ENCODE measurements around the gene TMBIM1. TPM values are rescaled to one million over a fixed set of nuclear protein-coding genes. Genes with fewer than 3 reads are reported as not detected.

Gene TMBIM1
- total RNA-seq, 1 experiment from 2014 or later, result 91.0 TPM

- H2AFZ ChIP-seq (ENCODE audit: low read depth, low read length, poor library complexity, severe bottlenecking), result no peak overlapping the region
- H3K4me2 ChIP-seq (ENCODE audit: low read length), result no peak overlapping the region
- TF ChIP-seq ZBTB33 (IDR thresholded peaks at IDR 0.05; ENCODE audit: extremely low read depth, insufficient replicate concordance, low read length), result no peak
- TF ChIP-seq ZFX (IDR thresholded peaks at IDR 0.05), result no peak
- no peak for TF ChIP-seq EGR1 (IDR thresholded peaks at IDR 0.05; ENCODE audit: low read depth)
- TF ChIP-seq EZH2 (IDR thresholded peaks at IDR 0.05), result no peak
- no TSS peak for BruUV-seq (replicated peaks)
- peaks cover 5 to 9% of the 10 kb centered on the region in 2 experiments; a peak in 3 of 4 replicates for H3K36me3 ChIP-seq (ENCODE audit: control insufficient read depth in 1 of 2, insufficient read depth in 2 of 2, low read length in 2 of 2)
- H4K20me1 ChIP-seq (ENCODE audit: insufficient read depth), result no peaks in the 10 kb centered on the region
- no peaks in the 10 kb centered on the region for H3K9me2 ChIP-seq (ENCODE audit: insufficient read depth)
- no peak overlapping the region for H3K4me3 ChIP-seq (replicated peaks in 1 of 2; ENCODE audit: low read depth in 1 of 2, low read length in 2 of 2)
- no peak overlapping the region for H3K27ac ChIP-seq (ENCODE audit: low read depth, low read length)
- RAD21 ChIA-PET (ENCODE audit: low non-redundant PET in 1 of 2, low total read pairs in 2 of 2, uncharacterized antibody in 2 of 2, unreplicated experiment in 2 of 2), result no interaction called here
- no peaks in the 10 kb centered on the region for H3K9me3 ChIP-seq (ENCODE audit: control insufficient read depth in 1 of 2, insufficient read depth in 1 of 2, low read depth in 1 of 2, low read length in 2 of 2)
- H3K9ac ChIP-seq (ENCODE audit: low read length), result no peak overlapping the region
- no peaks in the 10 kb centered on the region for H3K79me2 ChIP-seq (ENCODE audit: insufficient read depth, low read length)
- DNase-seq (ENCODE audit: low read depth, low spot score), result no peak
- H3K4me1 ChIP-seq (ENCODE audit: control insufficient read depth in 1 of 2, insufficient read depth in 2 of 2, low read length in 2 of 2), result peaks cover 0 to 5% of the 10 kb centered on the region in 2 experiments; a peak in 1 of 4 replicates
- POLR2A ChIA-PET, result no interaction called here
- no peaks in the 10 kb centered on the region for H3K27me3 ChIP-seq (ENCODE audit: insufficient read depth, low read length)
- no peak for ATAC-seq
- CTCF ChIA-PET, result no interaction called here
- intact Hi-C loops (cut with micrococcal nuclease), result no loop called here
Measured at GRCh38 chr2:218260166-218260565, 32.1 kb downstream of the TMBIM1 start.

DNA sequence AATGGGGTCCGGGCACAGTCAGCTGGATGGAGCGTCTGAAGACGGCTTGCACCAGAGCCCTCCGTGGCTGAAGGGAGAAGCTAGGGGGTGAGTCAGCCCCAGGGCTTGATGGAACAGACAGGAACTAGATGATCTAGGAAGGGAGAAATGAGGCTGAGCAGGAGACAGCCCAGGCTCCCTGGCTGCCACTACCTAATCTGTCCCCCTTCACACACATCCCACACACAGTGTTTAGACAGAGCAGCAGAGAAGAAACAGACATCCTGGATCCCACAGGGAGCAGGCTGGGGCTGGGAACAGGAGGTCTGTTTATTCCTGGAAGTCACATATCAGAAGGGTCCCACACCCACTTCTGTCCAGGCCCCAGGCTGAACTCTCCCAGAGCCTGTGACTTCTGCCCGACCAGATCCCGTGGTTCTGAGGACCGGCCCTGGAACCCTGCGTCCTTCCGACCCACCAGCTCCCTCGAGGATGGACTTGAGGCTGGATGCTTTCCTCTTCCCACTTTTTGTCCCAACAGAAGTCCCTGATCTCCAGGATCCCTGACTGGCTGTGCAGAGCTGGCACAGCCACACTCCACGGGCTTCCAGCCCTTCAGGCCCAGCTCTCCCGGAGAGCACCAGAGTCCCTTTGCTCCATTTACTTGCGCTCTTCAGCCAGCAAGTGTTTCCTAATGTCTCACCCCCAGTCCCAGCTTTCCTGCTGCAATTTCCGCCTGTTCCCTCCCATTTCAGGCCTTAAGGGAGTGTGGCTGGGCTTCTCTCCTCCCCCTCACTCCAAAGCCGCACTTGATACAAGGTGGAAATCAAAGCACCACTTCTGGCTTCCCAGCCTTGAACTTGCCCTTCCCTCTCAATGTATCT is 33.0 kb downstream of the TMBIM1 start:
- ATAC-seq (no peak), DNase-seq (ENCODE audit: low read depth, low spot score) (no peak)
- Histone ChIP-seq H3K4me2 (ENCODE audit: low read length) (no peak overlapping the region), H3K9me2 (ENCODE audit: insufficient read depth) (no peaks in the 10 kb centered on the region), H3K4me3 (replicated peaks in 1 of 2; ENCODE audit: low read depth in 1 of 2, low read length in 2 of 2) (no peak overlapping the region), H3K79me2 (ENCODE audit: insufficient read depth, low read length) (no peaks in the 10 kb centered on the region), H3K9me3 (ENCODE audit: control insufficient read depth in 1 of 2, insufficient read depth in 1 of 2, low read depth in 1 of 2, low read length in 2 of 2) (no peaks in the 10 kb centered on the region), H3K27ac (ENCODE audit: low read depth, low read length) (no peak overlapping the region), H4K20me1 (ENCODE audit: insufficient read depth) (no peaks in the 10 kb centered on the region), H3K9ac (ENCODE audit: low read length) (no peak overlapping the region), H3K4me1 (ENCODE audit: control insufficient read depth in 1 of 2, insufficient read depth in 2 of 2, low read length in 2 of 2) (peaks cover 0 to 5% of the 10 kb centered on the region in 2 experiments; a peak in 1 of 4 replicates), H3K36me3 (ENCODE audit: control insufficient read depth in 1 of 2, insufficient read depth in 2 of 2, low read length in 2 of 2) (peaks cover 11 to 12% of the 10 kb centered on the region in 2 experiments; a peak in 3 of 4 replicates), H2AFZ (ENCODE audit: low read depth, low read length, poor library complexity, severe bottlenecking) (no peak overlapping the region), H3K27me3 (ENCODE audit: insufficient read depth, low read length) (no peaks in the 10 kb centered on the region)
- BruUV-seq (replicated peaks), result no TSS peak
- intact Hi-C loops (cut with micrococcal nuclease), result loop anchor here (5.0 kb wide), 1 partner anchor 72 kb away; no protein-coding TSS in a partner anchor
- POLR2A ChIA-PET, result interaction anchor here (0.9 kb wide), 1 partner anchor 11 kb away, joined by 3 read pairs; the partner anchor contains the start of genes AAMP and PNKD
- RAD21 ChIA-PET (ENCODE audit: low non-redundant PET in 1 of 2, low total read pairs in 2 of 2, uncharacterized antibody in 2 of 2, unreplicated experiment in 2 of 2), result no interaction called here
- CTCF ChIA-PET, result interaction anchor here (2.0 to 2.5 kb wide), 2 partner anchors 11 to 91 kb away, joined by 6 to 16 read pairs; partner anchors contain the start of genes AAMP and PNKD
- TF ChIP-seq REST (IDR thresholded peaks at IDR 0.05; ENCODE audit: low read depth), result no peak
- TF ChIP-seq ZNF274 (IDR thresholded peaks at IDR 0.05; ENCODE audit: low read depth, low read length), result no peak
- TF ChIP-seq MAX (IDR thresholded peaks at IDR 0.05), result no peak
- no peak for TF ChIP-seq SIN3A (IDR thresholded peaks at IDR 0.05; ENCODE audit: low read depth)
- TF ChIP-seq FOSL1 (IDR thresholded peaks at IDR 0.05; ENCODE audit: low read depth), result no peak
- TF ChIP-seq EZH2 (IDR thresholded peaks at IDR 0.05), result no peak
- no peak for TF ChIP-seq ZBTB33 (IDR thresholded peaks at IDR 0.05; ENCODE audit: extremely low read depth, insufficient replicate concordance, low read length)
